ENCODE results near the gene LIN9.
A peak's percentile ranks its signal among the peaks of the same experiment; 100 is the strongest.
"Not testable (repeated sequence)": the region's sequence is repeated elsewhere in the genome, so short reads cannot be mapped to it uniquely, and the experiment has no call there.

The LIN9 gene

GRCh38 chr1:226211181-226211821 is 97.7 kb downstream of the LIN9 start:
- no peak for DNase-seq

GRCh38 chr1:226210571-226211176 is 98.3 kb downstream of the LIN9 start:
- no peak for DNase-seq

- no peak for DNase-seq
Measured at GRCh38 chr1:226209307-226210059, 99.5 kb downstream of the LIN9 start.

GRCh38 chr1:226207048-226207447 is 101.9 kb downstream of the LIN9 start:
- no peak for DNase-seq

- no peak for DNase-seq
Measured at GRCh38 chr1:226204198-226204597, 104.8 kb downstream of the LIN9 start.

GRCh38 chr1:226203655-226204054 is 105.3 kb downstream of the LIN9 start:
- no peak for DNase-seq

- DNase-seq, result no peak
Measured at GRCh38 chr1:226203240-226203639, 105.7 kb downstream of the LIN9 start.

- DNase-seq, result not testable (repeated sequence)
Measured at GRCh38 chr1:226202666-226203065, 106.3 kb downstream of the LIN9 start.

GRCh38 chr1:226202246-226202645 is 106.7 kb downstream of the LIN9 start:
- DNase-seq, result no peak

GRCh38 chr1:226201029-226201593 is 107.9 kb downstream of the LIN9 start:
- no peak for DNase-seq

GRCh38 chr1:226199971-226200370 is 109.0 kb downstream of the LIN9 start:
- DNase-seq, result no peak

GRCh38 chr1:226195144-226195543 is 113.8 kb downstream of the LIN9 start:
- no peak for DNase-seq

GRCh38 chr1:226187380-226187779 is 121.6 kb downstream of the LIN9 start:
- DNase-seq, result no peak

GRCh38 chr1:226187019-226187322 is 122.0 kb downstream of the LIN9 start:
- no peak for DNase-seq

- DNase-seq, result peak; percentile 93
Measured at GRCh38 chr1:226186124-226187018, 122.6 kb downstream of the LIN9 start, which contains the start of gene ACBD3. TSS of gene ACBD3 (minus strand) at chr1:226186741. CDS start at chr1:226186675, 66 bp downstream.

- peak; percentile 15 for DNase-seq
Measured at GRCh38 chr1:226185141-226186036, 123.6 kb downstream of the LIN9 start.

GRCh38 chr1:226181996-226182714 is 126.8 kb downstream of the LIN9 start:
- no peak for DNase-seq
